ENCODE results near the gene IKZF4. TPM values are rescaled to one million over a fixed set of nuclear protein-coding genes. Genes with fewer than 3 reads are reported as not detected.

Gene IKZF4
- total and polyA plus RNA-seq, 10 of the 15 experiments (the other 5 are each of a cell fraction or from before 2014, with no cell fraction given): 0.74 to 5.5 (median 1.1) TPM

DNA sequence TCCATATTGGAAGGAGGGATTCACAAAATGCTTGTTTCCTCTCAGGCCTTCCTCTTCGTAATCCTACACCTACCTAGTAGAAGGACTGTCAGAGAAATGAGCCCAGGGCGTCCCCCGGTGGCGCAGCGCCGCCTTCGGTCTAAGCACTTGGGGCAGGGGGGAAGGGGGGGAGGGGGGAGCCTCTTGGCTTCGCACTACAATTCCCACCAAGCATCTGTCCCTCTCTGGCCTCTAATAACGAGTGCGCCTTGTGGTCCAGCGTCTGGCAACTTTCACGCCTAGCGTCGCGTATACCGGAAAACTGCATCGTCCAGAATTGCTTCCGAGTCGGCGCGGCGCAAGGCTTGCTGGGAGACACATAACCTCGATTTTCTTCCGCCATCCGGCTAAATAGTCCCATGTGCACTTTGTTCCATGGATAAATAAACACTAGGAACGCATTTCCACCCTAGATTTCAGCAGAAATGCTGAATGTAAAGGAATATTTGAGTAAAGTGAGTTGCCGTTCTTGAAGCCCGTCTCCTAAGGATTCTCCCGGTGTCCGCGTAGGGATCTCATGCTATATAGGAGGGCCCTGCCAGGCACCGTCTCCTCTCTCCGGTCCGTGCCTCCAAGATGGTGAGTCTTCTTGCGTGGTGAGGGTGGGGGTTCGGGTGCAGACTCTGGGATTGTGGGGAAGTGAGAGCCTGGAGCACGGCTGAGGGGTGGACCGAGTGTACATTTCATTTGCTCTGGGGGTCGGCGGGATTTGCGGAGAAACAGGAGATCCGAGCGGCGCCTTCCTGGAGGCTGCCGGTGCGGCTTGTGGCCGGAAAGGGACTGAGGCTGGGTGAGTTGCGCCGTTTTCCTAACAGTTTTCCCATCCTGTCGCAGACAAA lies 20.9 kb downstream of the IKZF4 start, which contains the start of gene RPS26 (continued):
- TF ChIP-seq HDAC6 (IDR thresholded peaks at IDR 0.05; ENCODE audit: unreplicated experiment) (peak; percentile 96), PAX8 (IDR thresholded peaks at IDR 0.05) (peak; percentile 84; the same call in 1 of the 2 replicates), IKZF1 (conservative IDR thresholded peaks at IDR 0.05) (peak; percentile 98), ETV6 (conservative IDR thresholded peaks at IDR 0.05 in 1 of 2, IDR thresholded peaks at IDR 0.05 in 1 of 2; ENCODE audit: borderline replicate concordance in 1 of 2, low read depth in 1 of 2) (0 out of 4 replicates have a peak, but pooled peaks of 1 of the 2 experiments have one; percentile 29), POLR2AphosphoS5 (IDR thresholded peaks at IDR 0.05; ENCODE audit: low read length) (peak; percentile 100), CBFB (IDR thresholded peaks at IDR 0.05; ENCODE audit: low read depth) (peak; percentile 98), TCF12 (IDR thresholded peaks at IDR 0.05; ENCODE audit: low read depth, low read length) (peak; percentile 60; the same call in 1 of the 2 replicates), ZZZ3 (IDR thresholded peaks at IDR 0.05; ENCODE audit: control insufficient read depth, insufficient read length, low read depth) (no peak), GATAD2B (conservative IDR thresholded peaks at IDR 0.05; ENCODE audit: low read depth) (peak; percentile 63; the same call in 1 of the 2 replicates), POU2F2 (IDR thresholded peaks at IDR 0.05; ENCODE audit: borderline replicate concordance, low read depth, low read length) (peak; percentile 99), KAT2A (conservative IDR thresholded peaks at IDR 0.05; ENCODE audit: control insufficient read depth, low read depth, low read length) (no peak), RFX5 (IDR thresholded peaks at IDR 0.05; ENCODE audit: low read depth, low read length) (no peak), SUPT20H (IDR thresholded peaks at IDR 0.05; ENCODE audit: borderline replicate concordance, control insufficient read depth, low read depth, low read length) (no peak), ZNF274 (IDR thresholded peaks at IDR 0.05; ENCODE audit: insufficient read depth, insufficient read length) (no peak), CHD2 (IDR thresholded peaks at IDR 0.05; ENCODE audit: borderline replicate concordance, low read depth, low read length) (peak; percentile 97), LARP7 (IDR thresholded peaks at IDR 0.05) (peak; percentile 42; the same call in 1 of the 2 replicates), ZNF217 (IDR thresholded peaks at IDR 0.05) (0 out of 2 replicates have a peak, but pooled peaks have one; percentile 30), STAT1 (conservative IDR thresholded peaks at IDR 0.05) (peak; percentile 99; the same call in 1 of the 2 replicates), TBL1XR1 (IDR thresholded peaks at IDR 0.05; ENCODE audit: low read depth, low read length) (peak; percentile 59; the same call in 1 of the 2 replicates), SMAD1 (IDR thresholded peaks at IDR 0.05; ENCODE audit: low read depth, partially characterized antibody) (peak; percentile 91), RELA (IDR thresholded peaks at IDR 0.05; ENCODE audit: borderline replicate concordance, partially characterized antibody) (peak; percentile 67)
- TF ChIP-seq, protein P1, sequence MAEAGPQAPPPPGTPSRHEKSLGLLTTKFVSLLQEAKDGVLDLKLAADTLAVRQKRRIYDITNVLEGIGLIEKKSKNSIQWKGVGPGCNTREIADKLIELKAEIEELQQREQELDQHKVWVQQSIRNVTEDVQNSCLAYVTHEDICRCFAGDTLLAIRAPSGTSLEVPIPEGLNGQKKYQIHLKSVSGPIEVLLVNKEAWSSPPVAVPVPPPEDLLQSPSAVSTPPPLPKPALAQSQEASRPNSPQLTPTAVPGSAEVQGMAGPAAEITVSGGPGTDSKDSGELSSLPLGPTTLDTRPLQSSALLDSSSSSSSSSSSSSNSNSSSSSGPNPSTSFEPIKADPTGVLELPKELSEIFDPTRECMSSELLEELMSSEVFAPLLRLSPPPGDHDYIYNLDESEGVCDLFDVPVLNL (IDR thresholded peaks at IDR 0.05; ENCODE audit: low read depth, low read length): no peak
- TF ChIP-seq, protein P2, sequence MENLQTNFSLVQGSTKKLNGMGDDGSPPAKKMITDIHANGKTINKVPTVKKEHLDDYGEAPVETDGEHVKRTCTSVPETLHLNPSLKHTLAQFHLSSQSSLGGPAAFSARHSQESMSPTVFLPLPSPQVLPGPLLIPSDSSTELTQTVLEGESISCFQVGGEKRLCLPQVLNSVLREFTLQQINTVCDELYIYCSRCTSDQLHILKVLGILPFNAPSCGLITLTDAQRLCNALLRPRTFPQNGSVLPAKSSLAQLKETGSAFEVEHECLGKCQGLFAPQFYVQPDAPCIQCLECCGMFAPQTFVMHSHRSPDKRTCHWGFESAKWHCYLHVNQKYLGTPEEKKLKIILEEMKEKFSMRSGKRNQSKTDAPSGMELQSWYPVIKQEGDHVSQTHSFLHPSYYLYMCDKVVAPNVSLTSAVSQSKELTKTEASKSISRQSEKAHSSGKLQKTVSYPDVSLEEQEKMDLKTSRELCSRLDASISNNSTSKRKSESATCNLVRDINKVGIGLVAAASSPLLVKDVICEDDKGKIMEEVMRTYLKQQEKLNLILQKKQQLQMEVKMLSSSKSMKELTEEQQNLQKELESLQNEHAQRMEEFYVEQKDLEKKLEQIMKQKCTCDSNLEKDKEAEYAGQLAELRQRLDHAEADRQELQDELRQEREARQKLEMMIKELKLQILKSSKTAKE (IDR thresholded peaks at IDR 0.05; ENCODE audit: low read depth, poor library complexity, severe bottlenecking): peak; percentile 98
- TF ChIP-seq, protein P3, sequence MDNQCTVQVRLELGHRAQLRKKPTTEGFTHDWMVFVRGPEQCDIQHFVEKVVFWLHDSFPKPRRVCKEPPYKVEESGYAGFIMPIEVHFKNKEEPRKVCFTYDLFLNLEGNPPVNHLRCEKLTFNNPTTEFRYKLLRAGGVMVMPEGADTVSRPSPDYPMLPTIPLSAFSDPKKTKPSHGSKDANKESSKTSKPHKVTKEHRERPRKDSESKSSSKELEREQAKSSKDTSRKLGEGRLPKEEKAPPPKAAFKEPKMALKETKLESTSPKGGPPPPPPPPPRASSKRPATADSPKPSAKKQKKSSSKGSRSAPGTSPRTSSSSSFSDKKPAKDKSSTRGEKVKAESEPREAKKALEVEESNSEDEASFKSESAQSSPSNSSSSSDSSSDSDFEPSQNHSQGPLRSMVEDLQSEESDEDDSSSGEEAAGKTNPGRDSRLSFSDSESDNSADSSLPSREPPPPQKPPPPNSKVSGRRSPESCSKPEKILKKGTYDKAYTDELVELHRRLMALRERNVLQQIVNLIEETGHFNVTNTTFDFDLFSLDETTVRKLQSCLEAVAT (IDR thresholded peaks at IDR 0.05): peak; percentile 99
- TF ChIP-seq, protein P4, sequence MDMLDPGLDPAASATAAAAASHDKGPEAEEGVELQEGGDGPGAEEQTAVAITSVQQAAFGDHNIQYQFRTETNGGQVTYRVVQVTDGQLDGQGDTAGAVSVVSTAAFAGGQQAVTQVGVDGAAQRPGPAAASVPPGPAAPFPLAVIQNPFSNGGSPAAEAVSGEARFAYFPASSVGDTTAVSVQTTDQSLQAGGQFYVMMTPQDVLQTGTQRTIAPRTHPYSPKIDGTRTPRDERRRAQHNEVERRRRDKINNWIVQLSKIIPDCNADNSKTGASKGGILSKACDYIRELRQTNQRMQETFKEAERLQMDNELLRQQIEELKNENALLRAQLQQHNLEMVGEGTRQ (IDR thresholded peaks at IDR 0.05; ENCODE audit: borderline replicate concordance, low read depth, low read length): no peak

All from GM12878 (cell line).